ENCODE results near the gene TRAK1. TPM values are rescaled to one million over a fixed set of nuclear protein-coding genes. Genes with fewer than 3 reads are reported as not detected.
A peak's percentile ranks its signal among the peaks of the same experiment; 100 is the strongest.

Gene TRAK1
- total and polyA plus RNA-seq, 10 of the 15 experiments (the other 5 are each of a cell fraction or from before 2014, with no cell fraction given), result 6.6 to 46.2 (median 23.7) TPM

GRCh38 chr3:42071904-42072812, 19.0 kb upstream of the TRAK1 start:
- peaks cover 5% of the 10 kb centered on the region for H4K20me1 ChIP-seq (ENCODE audit: control insufficient read depth, insufficient read depth)
- H3K79me2 ChIP-seq (ENCODE audit: control insufficient read depth, insufficient read depth, low read length), result peaks cover 82% of the 10 kb centered on the region
- intact Hi-C loops (cut with micrococcal nuclease; ENCODE audit: unreplicated experiment) (no loop called here), in situ Hi-C loops (cut with MboI) (no loop called here)
- H3K27me3 ChIP-seq (replicated peaks in 1 of 2; ENCODE audit: control insufficient read depth in 2 of 2, insufficient read depth in 2 of 2, low read length in 1 of 2), result no peaks in the 10 kb centered on the region
- peak overlapping the region; percentile 8; the same call in 1 of the 2 replicates for H2AFZ ChIP-seq (ENCODE audit: control insufficient read depth, low read depth, low read length)
- CTCF ChIA-PET, result interaction anchor here (0.9 to 2.3 kb wide), 4 partner anchors 9 to 57 kb away, joined by 3 to 8 read pairs (median 4); no protein-coding TSS in a partner anchor
- peaks cover 2% of the 10 kb centered on the region; the same call in 2 of the 3 replicates for H3K9me3 ChIP-seq (replicated peaks; ENCODE audit: control insufficient read depth, insufficient read depth, low read length)
- BruUV-seq (replicated peaks), result no TSS peak
- WGBS (ENCODE audit: insufficient coverage, insufficient replicate concordance, low lambda C conversion rate, missing lambda C conversion rate), result 66% methylated on average over 15 of the region's 17 CpGs
- DNase-seq (ENCODE audit: low read depth, low spot score) (no peak), ATAC-seq (peak; percentile 44), FAIRE-seq (no peak)
- RAD21 ChIA-PET (ENCODE audit: unreplicated experiment), result interaction anchor here (0.8 to 1.1 kb wide), 4 partner anchors 22 to 58 kb away, joined by 3 to 4 read pairs (median 4); no protein-coding TSS in a partner anchor
- H3K4me1 ChIP-seq (ENCODE audit: control insufficient read depth, insufficient read depth, low read length), result peaks cover 29% of the 10 kb centered on the region
- H3K27ac ChIP-seq (ENCODE audit: control insufficient read depth, insufficient read depth), result peak overlapping the region; percentile 7
- H3K4me2 ChIP-seq (ENCODE audit: control insufficient read depth, insufficient read depth), result peak overlapping the region; percentile 81
- H3K9ac ChIP-seq (ENCODE audit: control insufficient read depth, insufficient read depth, low read length), result peak overlapping the region; percentile 0; the same call in 1 of the 2 replicates
- H3K4me3 ChIP-seq, result peak overlapping the region; percentile 54; the same call in 1 of the 2 replicates
- POLR2A ChIA-PET, result interaction anchor here (0.6 to 1.3 kb wide), 4 partner anchors 22 to 508 kb away, joined by 3 to 7 read pairs (median 4); no protein-coding TSS in a partner anchor
- H3K36me3 ChIP-seq (ENCODE audit: control insufficient read depth in 2 of 2, insufficient read depth in 2 of 2, low read length in 1 of 2), result peaks cover 0 to 4% of the 10 kb centered on the region in 2 experiments; a peak in 1 of 4 replicates
- SMC1A ChIA-PET (ENCODE audit: uncharacterized antibody, unreplicated experiment), result interaction anchor here (0.6 to 2.2 kb wide), 9 partner anchors 8 to 105 kb away, joined by 3 to 7 read pairs (median 3); no protein-coding TSS in a partner anchor
- TF ChIP-seq RUNX3 (IDR thresholded peaks at IDR 0.05; ENCODE audit: low read length) (peak; percentile 28; the same call in 1 of the 2 replicates), DPF2 (IDR thresholded peaks at IDR 0.05) (no peak), NFXL1 (IDR thresholded peaks at IDR 0.05; ENCODE audit: borderline replicate concordance) (no peak), HCFC1 (IDR thresholded peaks at IDR 0.05; ENCODE audit: low read length) (no peak), SMARCA5 (IDR thresholded peaks at IDR 0.05) (no peak), POU2F2 (IDR thresholded peaks at IDR 0.05; ENCODE audit: borderline replicate concordance, low read depth, low read length) (no peak), SRF (IDR thresholded peaks at IDR 0.05; ENCODE audit: low read depth in 2 of 2, low read length in 2 of 2) (no peak), CBX3 (IDR thresholded peaks at IDR 0.05; ENCODE audit: borderline replicate concordance, low read depth) (no peak), SMAD1 (IDR thresholded peaks at IDR 0.05; ENCODE audit: low read depth, partially characterized antibody) (no peak), MEF2A (IDR thresholded peaks at IDR 0.05; ENCODE audit: insufficient read depth, low read depth, low read length) (peak; percentile 81), EED (IDR thresholded peaks at IDR 0.05; ENCODE audit: low read depth) (peak; percentile 58; the same call in 1 of the 2 replicates), STAT1 (conservative IDR thresholded peaks at IDR 0.05) (no peak), TBL1XR1 (IDR thresholded peaks at IDR 0.05; ENCODE audit: low read depth, low read length) (no peak)
- TF ChIP-seq, protein P1, sequence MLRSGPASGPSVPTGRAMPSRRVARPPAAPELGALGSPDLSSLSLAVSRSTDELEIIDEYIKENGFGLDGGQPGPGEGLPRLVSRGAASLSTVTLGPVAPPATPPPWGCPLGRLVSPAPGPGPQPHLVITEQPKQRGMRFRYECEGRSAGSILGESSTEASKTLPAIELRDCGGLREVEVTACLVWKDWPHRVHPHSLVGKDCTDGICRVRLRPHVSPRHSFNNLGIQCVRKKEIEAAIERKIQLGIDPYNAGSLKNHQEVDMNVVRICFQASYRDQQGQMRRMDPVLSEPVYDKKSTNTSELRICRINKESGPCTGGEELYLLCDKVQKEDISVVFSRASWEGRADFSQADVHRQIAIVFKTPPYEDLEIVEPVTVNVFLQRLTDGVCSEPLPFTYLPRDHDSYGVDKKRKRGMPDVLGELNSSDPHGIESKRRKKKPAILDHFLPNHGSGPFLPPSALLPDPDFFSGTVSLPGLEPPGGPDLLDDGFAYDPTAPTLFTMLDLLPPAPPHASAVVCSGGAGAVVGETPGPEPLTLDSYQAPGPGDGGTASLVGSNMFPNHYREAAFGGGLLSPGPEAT (IDR thresholded peaks at IDR 0.05; ENCODE audit: low read depth), result no peak
- TF ChIP-seq, protein P2, sequence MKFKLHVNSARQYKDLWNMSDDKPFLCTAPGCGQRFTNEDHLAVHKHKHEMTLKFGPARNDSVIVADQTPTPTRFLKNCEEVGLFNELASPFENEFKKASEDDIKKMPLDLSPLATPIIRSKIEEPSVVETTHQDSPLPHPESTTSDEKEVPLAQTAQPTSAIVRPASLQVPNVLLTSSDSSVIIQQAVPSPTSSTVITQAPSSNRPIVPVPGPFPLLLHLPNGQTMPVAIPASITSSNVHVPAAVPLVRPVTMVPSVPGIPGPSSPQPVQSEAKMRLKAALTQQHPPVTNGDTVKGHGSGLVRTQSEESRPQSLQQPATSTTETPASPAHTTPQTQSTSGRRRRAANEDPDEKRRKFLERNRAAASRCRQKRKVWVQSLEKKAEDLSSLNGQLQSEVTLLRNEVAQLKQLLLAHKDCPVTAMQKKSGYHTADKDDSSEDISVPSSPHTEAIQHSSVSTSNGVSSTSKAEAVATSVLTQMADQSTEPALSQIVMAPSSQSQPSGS (IDR thresholded peaks at IDR 0.05; ENCODE audit: low read length), result peak; percentile 27; the same call in 1 of the 2 replicates
- TF ChIP-seq, protein P3, sequence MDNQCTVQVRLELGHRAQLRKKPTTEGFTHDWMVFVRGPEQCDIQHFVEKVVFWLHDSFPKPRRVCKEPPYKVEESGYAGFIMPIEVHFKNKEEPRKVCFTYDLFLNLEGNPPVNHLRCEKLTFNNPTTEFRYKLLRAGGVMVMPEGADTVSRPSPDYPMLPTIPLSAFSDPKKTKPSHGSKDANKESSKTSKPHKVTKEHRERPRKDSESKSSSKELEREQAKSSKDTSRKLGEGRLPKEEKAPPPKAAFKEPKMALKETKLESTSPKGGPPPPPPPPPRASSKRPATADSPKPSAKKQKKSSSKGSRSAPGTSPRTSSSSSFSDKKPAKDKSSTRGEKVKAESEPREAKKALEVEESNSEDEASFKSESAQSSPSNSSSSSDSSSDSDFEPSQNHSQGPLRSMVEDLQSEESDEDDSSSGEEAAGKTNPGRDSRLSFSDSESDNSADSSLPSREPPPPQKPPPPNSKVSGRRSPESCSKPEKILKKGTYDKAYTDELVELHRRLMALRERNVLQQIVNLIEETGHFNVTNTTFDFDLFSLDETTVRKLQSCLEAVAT (IDR thresholded peaks at IDR 0.05), result no peak
- TF ChIP-seq, protein P4, sequence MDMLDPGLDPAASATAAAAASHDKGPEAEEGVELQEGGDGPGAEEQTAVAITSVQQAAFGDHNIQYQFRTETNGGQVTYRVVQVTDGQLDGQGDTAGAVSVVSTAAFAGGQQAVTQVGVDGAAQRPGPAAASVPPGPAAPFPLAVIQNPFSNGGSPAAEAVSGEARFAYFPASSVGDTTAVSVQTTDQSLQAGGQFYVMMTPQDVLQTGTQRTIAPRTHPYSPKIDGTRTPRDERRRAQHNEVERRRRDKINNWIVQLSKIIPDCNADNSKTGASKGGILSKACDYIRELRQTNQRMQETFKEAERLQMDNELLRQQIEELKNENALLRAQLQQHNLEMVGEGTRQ (IDR thresholded peaks at IDR 0.05; ENCODE audit: borderline replicate concordance, low read depth, low read length), result no peak

Measured in GM12878 (cell line).